PC-3 (cell line): Measurements from ENCODE around the gene ADAMTS6. TPM values are rescaled to one million over a fixed set of nuclear protein-coding genes. Genes with fewer than 3 reads are reported as not detected.

Source experiments
- ATAC-seq: fragments of 200-7000 bp; cut with Tn5 transposase; 2 replicates; pipeline ENCODE4 v1.9.1; 2020; ENCODE audit warnings: mild to moderate bottlenecking, moderate library complexity
- BruUV-seq: library from RNA; stranded (reverse); fragments of 400-500 nt; replicated peaks from 2 replicates; lab custom pipeline; 2021; lab: Mats Ljungman, UMichigan
- CTCF ChIA-PET: fragments of 300-600 bp; sonication (Branson Sonifier 250); formaldehyde crosslinking; loops from one replicate; lab custom pipeline; 2022; ENCODE audit warnings: antibody characterized with exemption; lab: Charles Lee
- POLR2A ChIA-PET: fragments of 300-600 bp; sonication (Branson Sonifier 250); formaldehyde crosslinking; loops from one replicate; lab custom pipeline; 2022; ENCODE audit warnings: antibody characterized with exemption; ENCODE audit not compliant: unreplicated experiment; lab: Charles Lee
- DNase-seq: peaks from one replicate; pipeline ENCODE4 v3.0.0-alpha.2; 2015
- H2AFZ ChIP-seq: fragments of 300-600 bp; sonication (generic); 2 replicates; pipeline ENCODE4 v1.6.0; 2016; ENCODE audit warnings: antibody characterized with exemption, low read length
- H3F3A ChIP-seq: fragments of 300-600 bp; sonication (generic); one replicate; pipeline ENCODE4 v1.6.0; 2017; ENCODE audit warnings: antibody characterized with exemption, low read length, control low read depth, mild to moderate bottlenecking; ENCODE audit not compliant: unreplicated experiment
- H3K27ac ChIP-seq: fragments of 300-600 bp; sonication (generic); 2 replicates; pipeline ENCODE4 v1.5.1; 2016; ENCODE audit warnings: mild to moderate bottlenecking, low read length
- H3K27me3 ChIP-seq: fragments of 300-600 bp; sonication (generic); 2 replicates; pipeline ENCODE4 v1.6.1; 2016; ENCODE audit warnings: low read length, mixed read lengths
- H3K36me3 ChIP-seq: fragments of 300-600 bp; sonication (generic); 2 replicates; pipeline ENCODE4 v1.6.1; 2016; ENCODE audit warnings: low read depth, mixed run types, low read length, mixed read lengths
- H3K4me1 ChIP-seq: fragments of 300-600 bp; sonication (generic); 2 replicates; pipeline ENCODE4 v1.5.1; 2016; ENCODE audit warnings: low read length; ENCODE audit not compliant: insufficient read depth
- H3K4me2 ChIP-seq: fragments of 300-600 bp; sonication (generic); 2 replicates; pipeline ENCODE4 v1.6.0; 2016; ENCODE audit warnings: low read length
- H3K4me3 ChIP-seq: fragments of 300-600 bp; sonication (generic); 2 replicates; pipeline ENCODE4 v1.5.1; 2016; ENCODE audit warnings: mild to moderate bottlenecking, low read length, mixed read lengths
- H3K79me2 ChIP-seq: fragments of 300-600 bp; sonication (generic); 2 replicates; pipeline ENCODE4 v1.6.1; 2017; ENCODE audit warnings: low read length, mixed read lengths
- H3K9ac ChIP-seq: fragments of 300-600 bp; sonication (generic); 2 replicates; pipeline ENCODE4 v1.6.0; 2016; ENCODE audit warnings: mild to moderate bottlenecking, low read length
- H3K9me2 ChIP-seq: fragments of 300-600 bp; sonication (generic); replicated peaks from 2 replicates; pipeline ENCODE4 v1.6.1; 2016; ENCODE audit warnings: mixed run types, low read length, mixed read lengths
- H3K9me3 ChIP-seq: fragments of 300-600 bp; sonication (generic); 2 replicates; pipeline ENCODE4 v1.6.1; 2016; ENCODE audit warnings: low read length, mixed read lengths
- H4K20me1 ChIP-seq: fragments of 300-600 bp; sonication (generic); 2 replicates; pipeline ENCODE4 v1.6.1; 2016; ENCODE audit warnings: low read length, mixed read lengths
- EZH2 ChIP-seq: fragments of 300-600 bp; sonication (generic); IDR thresholded peaks from one replicate; pipeline ENCODE4 v1.6.1; 2017; ENCODE audit warnings: antibody characterized with exemption, mild to moderate bottlenecking, low read length; ENCODE audit not compliant: unreplicated experiment
- EZH2phosphoT487 ChIP-seq: fragments of 300-600 bp; sonication (generic); IDR thresholded peaks from 2 replicates; pipeline ENCODE4 v1.6.1; 2018; ENCODE audit warnings: mild to moderate bottlenecking, antibody characterized with exemption, low read length, borderline replicate concordance
- intact Hi-C: fragments of 100-400 bp; cut with micrococcal nuclease; formaldehyde crosslinking; loops from 2 replicates; pipeline ENCODE4 v1.9.0; 2023
- total RNA-seq: library from RNA; depleted of rRNA; stranded (reverse); fragments of >200 nt; gene quantifications from 2 replicates; pipeline ENCODE4 v1.2.3, GENCODE V29; 2014
- TF ChIP-seq, protein P1 (sequence below): fragments of 300-600 bp; sonication (generic); conservative IDR thresholded peaks from 2 replicates; pipeline ENCODE4 v1.5.1; 2017; ENCODE audit warnings: antibody characterized with exemption, low read depth, mild to moderate bottlenecking, low read length

ADAMTS6 gene
- total RNA-seq, 1 experiment from 2014 or later = 1.7 TPM

DNA sequence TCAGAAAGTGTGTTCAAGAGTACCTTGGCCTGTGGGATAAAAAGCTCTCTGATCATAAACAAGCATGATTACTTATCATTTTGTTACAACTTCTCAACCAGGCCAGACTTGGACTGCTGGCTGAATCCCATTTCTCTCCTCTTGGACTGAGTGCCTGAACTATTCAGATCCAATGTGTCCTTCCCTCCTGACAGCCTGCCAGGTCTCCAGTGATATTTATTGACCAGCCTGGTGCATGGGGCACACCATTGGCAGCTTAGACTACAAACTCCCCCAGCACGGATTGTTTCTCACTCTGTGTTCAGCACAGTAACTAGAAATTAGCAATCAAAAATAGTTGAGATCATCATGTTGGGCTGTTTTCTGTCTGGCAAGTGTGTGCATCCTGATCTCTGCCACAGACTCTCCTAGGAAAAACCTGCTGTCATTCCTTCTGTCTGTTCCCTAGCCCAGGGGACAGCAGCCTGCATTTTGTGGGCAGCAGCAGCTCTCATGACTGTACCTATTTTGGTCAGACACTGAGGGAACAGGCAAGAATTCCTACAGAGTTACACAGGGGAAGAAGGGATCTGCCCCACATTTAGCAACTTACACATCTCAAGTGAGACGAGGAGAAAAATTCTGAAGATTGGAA is 348.1 kb downstream of the ADAMTS6 start:
- ATAC-seq (no peak), DNase-seq (no peak)
- TF ChIP-seq, protein P1, sequence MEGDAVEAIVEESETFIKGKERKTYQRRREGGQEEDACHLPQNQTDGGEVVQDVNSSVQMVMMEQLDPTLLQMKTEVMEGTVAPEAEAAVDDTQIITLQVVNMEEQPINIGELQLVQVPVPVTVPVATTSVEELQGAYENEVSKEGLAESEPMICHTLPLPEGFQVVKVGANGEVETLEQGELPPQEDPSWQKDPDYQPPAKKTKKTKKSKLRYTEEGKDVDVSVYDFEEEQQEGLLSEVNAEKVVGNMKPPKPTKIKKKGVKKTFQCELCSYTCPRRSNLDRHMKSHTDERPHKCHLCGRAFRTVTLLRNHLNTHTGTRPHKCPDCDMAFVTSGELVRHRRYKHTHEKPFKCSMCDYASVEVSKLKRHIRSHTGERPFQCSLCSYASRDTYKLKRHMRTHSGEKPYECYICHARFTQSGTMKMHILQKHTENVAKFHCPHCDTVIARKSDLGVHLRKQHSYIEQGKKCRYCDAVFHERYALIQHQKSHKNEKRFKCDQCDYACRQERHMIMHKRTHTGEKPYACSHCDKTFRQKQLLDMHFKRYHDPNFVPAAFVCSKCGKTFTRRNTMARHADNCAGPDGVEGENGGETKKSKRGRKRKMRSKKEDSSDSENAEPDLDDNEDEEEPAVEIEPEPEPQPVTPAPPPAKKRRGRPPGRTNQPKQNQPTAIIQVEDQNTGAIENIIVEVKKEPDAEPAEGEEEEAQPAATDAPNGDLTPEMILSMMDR = no peak
- TF ChIP-seq EZH2 (no peak), EZH2phosphoT487 (no peak)
- no peak overlapping the region for H2AFZ ChIP-seq
- H3F3A ChIP-seq = no peaks in the 10 kb centered on the region
- CTCF ChIA-PET = no interaction called here
- H3K79me2 ChIP-seq = no peaks in the 10 kb centered on the region
- no peaks in the 10 kb centered on the region for H3K36me3 ChIP-seq
- H4K20me1 ChIP-seq = no peaks in the 10 kb centered on the region
- no peaks in the 10 kb centered on the region for H3K9me2 ChIP-seq
- no peaks in the 10 kb centered on the region for H3K9me3 ChIP-seq
- BruUV-seq = no TSS peak
- H3K4me2 ChIP-seq = no peak overlapping the region
- no peaks in the 10 kb centered on the region for H3K4me1 ChIP-seq
- no peaks in the 10 kb centered on the region for H3K27me3 ChIP-seq
- intact Hi-C loops = no loop called here
- H3K27ac ChIP-seq = no peak overlapping the region
- no peak overlapping the region for H3K4me3 ChIP-seq
- no peak overlapping the region for H3K9ac ChIP-seq
- POLR2A ChIA-PET = no interaction called here

DNA sequence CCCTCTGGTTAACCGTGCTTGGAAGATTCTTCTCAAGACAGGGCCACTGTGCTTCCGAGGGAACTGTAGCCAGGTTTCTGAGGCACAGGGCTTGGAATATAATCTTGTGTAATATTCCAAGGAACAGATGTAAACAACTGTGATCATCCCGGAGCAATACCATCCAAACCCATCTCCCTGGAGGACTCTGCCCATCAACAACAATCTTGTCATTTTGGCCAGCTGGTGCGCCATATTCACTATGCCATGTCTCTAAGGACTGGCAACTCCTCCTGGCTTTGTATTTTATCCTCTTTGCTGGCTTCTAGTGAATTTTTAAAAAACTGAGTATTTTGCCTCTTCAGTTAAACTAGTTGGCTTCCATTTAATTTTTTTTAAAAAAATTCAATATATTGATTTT is 349.3 kb downstream of the ADAMTS6 start:
- H3F3A ChIP-seq = no peaks in the 10 kb centered on the region
- DNase-seq (no peak), ATAC-seq (no peak)
- no peaks in the 10 kb centered on the region for H3K4me1 ChIP-seq
- POLR2A ChIA-PET = no interaction called here
- CTCF ChIA-PET = no interaction called here
- H3K9ac ChIP-seq = no peak overlapping the region
- H4K20me1 ChIP-seq = no peaks in the 10 kb centered on the region
- no peaks in the 10 kb centered on the region for H3K36me3 ChIP-seq
- H3K9me3 ChIP-seq = no peaks in the 10 kb centered on the region
- intact Hi-C loops = no loop called here
- H2AFZ ChIP-seq = no peak overlapping the region
- no peak overlapping the region for H3K27ac ChIP-seq
- no peak for TF ChIP-seq EZH2phosphoT487
- no peak for TF ChIP-seq EZH2
- TF ChIP-seq, protein P1 = no peak
- BruUV-seq = no TSS peak
- no peaks in the 10 kb centered on the region for H3K9me2 ChIP-seq
- H3K4me3 ChIP-seq = no peak overlapping the region
- no peak overlapping the region for H3K4me2 ChIP-seq
- no peaks in the 10 kb centered on the region for H3K79me2 ChIP-seq
- no peaks in the 10 kb centered on the region for H3K27me3 ChIP-seq

DNA sequence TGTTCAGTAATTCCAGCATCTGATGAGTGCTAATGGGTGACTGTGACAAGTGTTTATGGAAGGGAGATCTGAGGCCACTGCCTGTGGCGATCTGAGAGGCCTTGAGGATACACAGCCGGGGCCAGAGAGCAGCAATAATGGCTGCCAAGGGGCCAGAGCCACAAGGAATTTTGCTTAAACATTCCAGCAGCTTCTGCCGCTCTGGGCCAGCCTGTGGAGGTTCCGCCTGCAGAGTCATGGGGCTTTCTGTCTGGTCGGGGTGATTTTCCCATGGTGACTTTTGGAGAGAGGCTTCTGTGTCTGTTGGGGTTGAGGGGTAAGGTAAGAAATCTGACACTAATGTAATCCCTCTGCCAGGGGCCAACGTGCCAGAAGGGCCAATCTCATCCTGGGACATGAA is 353.5 kb downstream of the ADAMTS6 start:
- H3K4me3 ChIP-seq = no peak overlapping the region
- no peak overlapping the region for H3K4me2 ChIP-seq
- BruUV-seq = no TSS peak
- ChIA-PET CTCF (no interaction called here), POLR2A (no interaction called here)
- H3K4me1 ChIP-seq = no peaks in the 10 kb centered on the region
- H3K9ac ChIP-seq = no peak overlapping the region
- no peak for TF ChIP-seq EZH2
- DNase-seq (no peak), ATAC-seq (no peak)
- no peaks in the 10 kb centered on the region for H4K20me1 ChIP-seq
- no peaks in the 10 kb centered on the region for H3K9me3 ChIP-seq
- no peaks in the 10 kb centered on the region for H3K9me2 ChIP-seq
- no peaks in the 10 kb centered on the region for H3K27me3 ChIP-seq
- intact Hi-C loops = no loop called here
- no peak overlapping the region for H3K27ac ChIP-seq
- H3F3A ChIP-seq = no peaks in the 10 kb centered on the region
- H2AFZ ChIP-seq = no peak overlapping the region
- no peaks in the 10 kb centered on the region for H3K79me2 ChIP-seq
- H3K36me3 ChIP-seq = no peaks in the 10 kb centered on the region
